GM19324 (cell line): Measurements from ENCODE around the gene NFIC.
"Not testable (repeated sequence)": the region's sequence is repeated elsewhere in the genome, so short reads cannot be mapped to it uniquely, and the experiment has no call there.

Experiments used
- ATAC-seq: cut with Tn5 transposase; IDR thresholded peaks from one replicate; pipeline ENCODE4 v1.9.1; 2021; ENCODE audit warnings: mild to moderate bottlenecking, moderate library complexity; ENCODE audit not compliant: unreplicated experiment, low FRiP score

Gene NFIC

GRCh38 chr19:3336680-3337523 lies 29.5 kb upstream of the NFIC start:
- no peak for ATAC-seq

GRCh38 chr19:3338541-3339181 lies 27.7 kb upstream of the NFIC start:
- no peak for ATAC-seq

GRCh38 chr19:3340340-3340739 lies 26.0 kb upstream of the NFIC start:
- ATAC-seq: no peak

- no peak for ATAC-seq
Measured at GRCh38 chr19:3342246-3342645, 24.1 kb upstream of the NFIC start.

- ATAC-seq: not testable (repeated sequence)
Measured at GRCh38 chr19:3342962-3343361, 23.4 kb upstream of the NFIC start.

- no peak for ATAC-seq
Measured at GRCh38 chr19:3343619-3344502, 22.5 kb upstream of the NFIC start.

- ATAC-seq: no peak
Measured at GRCh38 chr19:3344608-3345598, 21.5 kb upstream of the NFIC start.

- ATAC-seq: no peak
Measured at GRCh38 chr19:3345850-3346460, 20.4 kb upstream of the NFIC start.

- no peak for ATAC-seq
Measured at GRCh38 chr19:3346677-3347353, 19.6 kb upstream of the NFIC start.

- no peak for ATAC-seq
Measured at GRCh38 chr19:3348042-3348441, 18.3 kb upstream of the NFIC start.

GRCh38 chr19:3348469-3348868 lies 17.9 kb upstream of the NFIC start:
- not testable (repeated sequence) for ATAC-seq

GRCh38 chr19:3350014-3350663 lies 16.2 kb upstream of the NFIC start:
- ATAC-seq: no peak

GRCh38 chr19:3351702-3352447 lies 14.5 kb upstream of the NFIC start:
- no peak for ATAC-seq

- no peak for ATAC-seq
Measured at GRCh38 chr19:3353493-3353892, 12.9 kb upstream of the NFIC start.

GRCh38 chr19:3356805-3357204 lies 9.6 kb upstream of the NFIC start:
- ATAC-seq: no peak

GRCh38 chr19:3357271-3357991 lies 9.0 kb upstream of the NFIC start:
- no peak for ATAC-seq
